Heart right ventricle (tissue), 16 donors: Measurements from ENCODE around the gene ARHGAP4. TPM values are rescaled to one million over a fixed set of nuclear protein-coding genes. Genes with fewer than 3 reads are reported as not detected.

Experiments
- ATAC-seq, 8 donors: fragments of 200-7000 bp; cut with Tn5 transposase; one replicate each; pipeline ENCODE4 v1.9.1; 2020; ENCODE audit warnings: mild to moderate bottlenecking in 8 of 8, moderate library complexity in 8 of 8, moderate number of reproducible peaks in 1 of 8
- DNase-seq, 2 donors: peaks; one replicate each; pipeline ENCODE4 v3.0.0-alpha.2; 2020
- H3K27ac ChIP-seq, 10 donors: fragments of 200-600 bp; sonication (generic) in 2 of 10; one replicate each; pipeline versions ENCODE4 v1.5.0 to v1.8.0; 2020 to 2022; ENCODE audit warnings: mild to moderate bottlenecking in 3 of 10
- H3K27me3 ChIP-seq, 7 donors: fragments of 200-600 bp; one replicate each; pipeline ENCODE4 v1.8.0; 2021 to 2022; ENCODE audit warnings: mild to moderate bottlenecking in 2 of 7
- H3K36me3 ChIP-seq, 9 donors: fragments of 200-600 bp; sonication (generic) in 1 of 9; one replicate each; pipeline versions ENCODE4 v1.5.0 to v1.8.0; 2020 to 2022; ENCODE audit warnings: mild to moderate bottlenecking in 2 of 9
- H3K4me1 ChIP-seq, 9 donors: fragments of 200-600 bp; sonication (generic) in 1 of 9; one replicate each; pipeline versions ENCODE4 v1.5.0 to v1.8.0; 2020 to 2022; ENCODE audit warnings: mild to moderate bottlenecking in 4 of 9
- H3K4me3 ChIP-seq, 10 donors: fragments of 200-600 bp; sonication (generic) in 2 of 10; one replicate each; pipeline versions ENCODE4 v1.5.0 to v1.8.0; 2020 to 2022; ENCODE audit warnings: mild to moderate bottlenecking in 7 of 10, moderate library complexity in 2 of 10
- H3K9me3 ChIP-seq, 11 donors: fragments of 200-600 bp in 10 of 11; sonication (generic) in 2 of 11; one replicate each; pipeline versions ENCODE4 v1.5.0 to v1.8.0; 2013 to 2022; ENCODE audit warnings: mild to moderate bottlenecking in 2 of 11, control low read depth in 1 of 11, moderate library complexity in 1 of 11
- CTCF ChIP-seq, 9 donors: fragments of 200-600 bp; sonication (generic) in 2 of 9; IDR thresholded peaks; one replicate each; pipeline versions ENCODE4 v1.5.0 to v1.8.0; 2021 to 2022; ENCODE audit warnings: antibody characterized with exemption in 9 of 9, mild to moderate bottlenecking in 5 of 9, moderate library complexity in 1 of 9
- WGBS, 2 donors: extraction: QIAGEN DNeasy Blood & Tissue Kit; methylation state at CpG; one replicate each; pipeline ENCODE4 v1.1.7; 2013; ENCODE audit warnings: inconsistent platforms in 1 of 2; 5-methylcytosine and 5-hydroxymethylcytosine counted together
- intact Hi-C, 10 donors: fragments of 100-400 bp; cut with DNase I; formaldehyde crosslinking; loops; one replicate each; pipeline versions ENCODE4 v1.11.1 to v1.14.2; 2022
- polyA plus RNA-seq, 2 donors: library from polyadenylated mRNA; stranded (reverse); fragments of 200-250 nt; gene quantifications; one replicate each; pipeline ENCODE4 v1.2.3, GENCODE V29; 2013
- total RNA-seq, 10 donors: library from RNA; stranded (reverse); fragmentation: NEBNext Ultra II Directional in 3 of 10; extraction: Animal tissue kit (Norgen Biotek cat#: 25700) in 3 of 10; gene quantifications; one replicate each; pipeline versions ENCODE4 v1.2.1 to v1.2.4, GENCODE V29; 2021 to 2023
- donor health status: Arrhythmogenic right ventricular cardiomyopathy.
- donor health status: ischemic (EF 13 %, LVEDD 7.1; RV severe dilation, severe dysfunction).
- donor health status: healthy with polysubstance abuse.
- donor health status: DM: no; HTN: yes; CAD: no.
- donor health status: DM: no; HTN: no; CAD: no.
- donor health status: ischemic (EF 25% LVEDD 6.9; RV normal size, moderate dysfunction).
- donor health status: ischemic (EF 25% LVEDD 5.7; RV mildly dilated, moderate dysfunction).
- donor health status: healthy.
- donor health status: DM: yes; HTN: yes; CAD: no.
- donor health status: Ischemic cardiomyopathy.
- donor health status: ischemic (EF 35%, LVEDD 5.7; RV mildly dilated, moderate dysfunction).
- donor health status: nonischemic (EF 11% LVEDD 7.7; RV severe dilation, severe dysfunction).
- donor health status: DM: yes; HTN: yes; CAD: no.
- donor health status: PGD.
- donor health status: ischemic (EF 29% LVEDD 5.4; RV normal size, mild dysfunction).
- donor health status: nonischemic (EF 23%, LVEDD 6.1; RV moderate dilation, normal function).

The ARHGAP4 gene
- total and polyA plus RNA-seq, 12 donors, result 5.5 to 65.5 (median 9.3) TPM

DNA sequence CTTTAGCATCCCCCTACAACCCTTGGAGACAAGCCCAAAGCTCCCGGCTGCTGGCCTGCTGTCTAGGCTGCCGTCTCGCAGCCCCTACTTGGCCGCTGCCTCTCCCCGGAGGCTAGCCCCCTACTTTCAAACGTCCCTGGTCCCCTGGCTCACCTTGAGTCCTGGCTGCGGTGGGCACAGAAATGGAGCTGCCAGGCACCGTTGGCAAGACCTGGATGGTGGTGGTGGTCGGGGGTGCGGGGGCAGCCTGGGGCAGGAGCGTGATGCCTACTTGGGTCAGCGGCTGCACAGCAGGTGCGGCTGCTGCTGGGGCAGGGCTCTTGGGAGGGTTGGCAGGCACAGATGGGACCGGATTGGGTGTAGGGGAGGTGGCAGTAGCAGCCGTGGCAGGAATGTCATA lies 33.6 kb upstream of the ARHGAP4 start:
- intact Hi-C loops, result loop anchor here in 2 of 10 donors (10.0 kb wide), 2 partner anchors 195 to 995 kb away; partner anchors contain the start of gene PLXNB3 (in 1 of the 2)

DNA sequence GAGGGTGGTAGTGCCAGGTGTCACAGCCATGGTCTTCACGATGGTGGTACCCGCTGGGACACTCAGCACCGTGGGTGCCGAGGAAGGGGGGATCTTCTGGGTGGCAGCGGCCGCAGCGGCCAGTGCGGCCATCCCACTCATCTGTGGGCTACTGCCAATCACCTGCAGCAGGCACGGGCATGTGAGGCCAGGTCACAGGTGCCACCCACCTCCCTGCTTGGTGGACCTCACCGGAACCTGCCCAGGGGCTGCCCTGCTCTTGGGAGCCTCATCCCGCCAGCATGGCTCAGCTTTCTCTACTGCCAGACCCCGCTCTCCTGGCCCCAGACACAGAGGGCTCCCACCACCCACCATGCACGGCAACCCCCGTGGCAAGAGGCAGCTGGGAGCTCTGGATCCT lies 32.5 kb upstream of the ARHGAP4 start:
- intact Hi-C loops, result loop anchor here in 2 of 10 donors (10.0 kb wide), 2 partner anchors 194 to 994 kb away; partner anchors contain the start of gene PLXNB3 (in 1 of the 2)
- 91 to 96% methylated on average over 9 to 13 of the region's 14 CpGs for WGBS, 2 donors
- no peak overlapping the region for H3K27ac ChIP-seq
- peaks cover 0 to 13% (median 0%) of the 10 kb centered on the region in 7 donors for H3K27me3 ChIP-seq
- peaks cover 0 to 100% (median 10%) of the 10 kb centered on the region in 9 donors for H3K36me3 ChIP-seq
- no peaks in the 10 kb centered on the region for H3K9me3 ChIP-seq
- H3K4me1 ChIP-seq, result peaks cover 0 to 1% (median 0%) of the 10 kb centered on the region in 9 donors
- no peak overlapping the region for H3K4me3 ChIP-seq
- DNase-seq (no peak), ATAC-seq (no peak)
- TF ChIP-seq CTCF (IDR thresholded peaks at IDR 0.05), result no peak

More for the DNA sequence above, 33.6 kb upstream of the ARHGAP4 start:
- Histone ChIP-seq H3K27ac (no peak overlapping the region), H3K27me3 (peaks cover 0 to 13% (median 0%) of the 10 kb centered on the region in 7 donors), H3K4me1 (peaks cover 0 to 5% (median 0%) of the 10 kb centered on the region in 9 donors), H3K36me3 (peaks cover 0 to 100% (median 10%) of the 10 kb centered on the region in 9 donors), H3K9me3 (no peaks in the 10 kb centered on the region), H3K4me3 (no peak overlapping the region)
- no peak for TF ChIP-seq CTCF (IDR thresholded peaks at IDR 0.05)
- no peak for ATAC-seq
- WGBS, 2 donors, result 90 to 91% methylated on average over 15 of the region's 15 CpGs
- DNase-seq, result no peak

- Histone ChIP-seq H3K4me3 (no peak overlapping the region), H3K9me3 (no peaks in the 10 kb centered on the region), H3K27me3 (peaks cover 0 to 13% (median 0%) of the 10 kb centered on the region in 7 donors), H3K27ac (no peak overlapping the region), H3K4me1 (peaks cover 0 to 10% (median 7%) of the 10 kb centered on the region in 9 donors), H3K36me3 (peaks cover 0 to 100% (median 13%) of the 10 kb centered on the region in 9 donors)
- TF ChIP-seq CTCF (IDR thresholded peaks at IDR 0.05), result no peak
- DNase-seq (no peak), ATAC-seq (no peak)
- intact Hi-C loops, result loop anchor here in 2 of 10 donors (10.0 kb wide), 2 partner anchors 192 to 992 kb away; partner anchors contain the start of gene PLXNB3 (in 1 of the 2)
- WGBS, 2 donors, result 88 to 90% methylated on average over 14 to 17 of the region's 17 CpGs
Observed at GRCh38 chrX:153957224-153957623, 31.2 kb upstream of the ARHGAP4 start.

- H3K27me3 ChIP-seq, result peaks cover 0 to 6% (median 0%) of the 10 kb centered on the region in 7 donors
- H3K4me1 ChIP-seq, result peaks cover 0 to 10% (median 7%) of the 10 kb centered on the region in 9 donors
- no peak overlapping the region for H3K27ac ChIP-seq
- TF ChIP-seq CTCF (IDR thresholded peaks at IDR 0.05), result no peak
- ATAC-seq (no peak), DNase-seq (no peak)
- peaks cover 0 to 100% (median 9%) of the 10 kb centered on the region in 9 donors for H3K36me3 ChIP-seq
- H3K9me3 ChIP-seq, result no peaks in the 10 kb centered on the region
- 88 to 91% methylated on average over 31 to 35 of the region's 35 CpGs for WGBS, 2 donors
- H3K4me3 ChIP-seq, result no peak overlapping the region
- intact Hi-C loops, result loop anchor here in 2 of 10 donors (10.0 kb wide), 2 partner anchors 191 to 991 kb away; partner anchors contain the start of gene PLXNB3 (in 1 of the 2)
Observed at GRCh38 chrX:153956044-153956907, 30.2 kb upstream of the ARHGAP4 start.
